OCI-LY3 (cell line): ENCODE data around the gene SH3GL1.
A peak's percentile ranks its signal among the peaks of the same experiment; 100 is the strongest.
"Not testable (repeated sequence)": the region's sequence is repeated elsewhere in the genome, so short reads cannot be mapped to it uniquely, and the experiment has no call there.

ENCODE experiments used
- H2AFZ ChIP-seq: fragments of 200-600, 300-600 bp; shearing (Covaris generic); 2 replicates; pipeline ENCODE4 v1.6.0; 2014; ENCODE audit warnings: antibody characterized with exemption, low read depth, low read length
- H3K27ac ChIP-seq: fragments of 200-600, 300-600 bp; sonication (generic); 2 replicates; pipeline ENCODE4 v1.5.1; 2014; ENCODE audit warnings: mild to moderate bottlenecking, low read length, moderate library complexity, mixed read lengths
- H3K27me3 ChIP-seq: fragments of 200-600, 300-600 bp; sonication (generic); 2 replicates; pipeline ENCODE4 v1.6.1; 2014; ENCODE audit warnings: low read depth, low read length, mixed read lengths
- H3K36me3 ChIP-seq: fragments of 200-600, 300-600 bp; sonication (generic); replicated peaks from 2 replicates; pipeline ENCODE3; 2014; ENCODE audit warnings: low read depth, low read length, mixed read lengths
- H3K4me1 ChIP-seq: fragments of 300-600, 200-600 bp; sonication (generic); 2 replicates; pipeline ENCODE4 v1.6.1; 2014; ENCODE audit warnings: low read length, mixed read lengths
- H3K4me2 ChIP-seq: fragments of 200-600, 300-600 bp; sonication (generic); 2 replicates; pipeline ENCODE4 v1.6.1; 2014; ENCODE audit warnings: low read length, mixed read lengths
- H3K4me3 ChIP-seq: fragments of 300-600, 200-600 bp; sonication (generic); 2 replicates; pipeline ENCODE4 v1.5.1; 2014; ENCODE audit warnings: antibody characterized with exemption, mild to moderate bottlenecking, low read length, moderate library complexity
- H3K79me2 ChIP-seq: fragments of 300-600, 200-600 bp; shearing (Covaris generic); 2 replicates; pipeline ENCODE4 v1.6.1; 2014; ENCODE audit warnings: mild to moderate bottlenecking, low read length, mixed read lengths
- H3K9ac ChIP-seq: fragments of 300-600, 200-600 bp; shearing (Covaris generic); 2 replicates; pipeline ENCODE4 v1.6.0; 2014; ENCODE audit warnings: mild to moderate bottlenecking, low read length, moderate library complexity
- H3K9me3 ChIP-seq: fragments of 200-600, 300-600 bp; shearing (Covaris generic); 2 replicates; pipeline ENCODE4 v1.6.1; 2014; ENCODE audit warnings: low read length, mixed read lengths; ENCODE audit not compliant: insufficient read depth
- H4K20me1 ChIP-seq: fragments of 200-600, 300-600 bp; sonication (generic); 2 replicates; pipeline ENCODE4 v1.6.1; 2016; ENCODE audit warnings: low read length, mixed read lengths; ENCODE audit not compliant: insufficient read depth
- EZH2phosphoT487 ChIP-seq: fragments of 200-600 bp; shearing (Covaris generic); IDR thresholded peaks from 2 replicates; pipeline ENCODE4 v1.6.1; 2018; ENCODE audit warnings: antibody characterized with exemption, mixed run types, low read depth
- TF ChIP-seq, protein P1 (sequence below): fragments of 200-600, 300-600 bp; sonication (generic); IDR thresholded peaks from 2 replicates; pipeline ENCODE4 v1.5.1; 2014; ENCODE audit warnings: antibody characterized with exemption, low read length, low read depth

The SH3GL1 gene

DNA sequence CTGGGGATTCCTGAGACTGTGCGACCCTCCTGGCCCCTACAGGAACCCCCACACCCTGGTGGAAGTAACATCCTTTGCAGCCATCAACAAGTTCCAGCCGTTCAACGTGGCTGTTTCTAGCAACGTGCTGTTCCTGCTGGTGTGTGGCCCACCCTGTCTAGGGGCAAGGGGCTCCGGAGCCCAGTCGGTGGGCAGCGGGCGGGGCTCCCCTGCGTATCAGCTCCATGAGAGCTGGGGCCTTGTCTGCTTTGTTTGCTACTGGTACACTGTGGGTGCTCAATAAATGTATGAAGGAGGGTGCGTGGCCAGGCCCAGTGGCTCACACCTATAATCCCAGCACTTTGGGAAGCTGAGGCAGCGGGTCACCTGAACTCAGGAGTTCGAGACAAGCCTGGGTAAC is 46.1 kb downstream of the SH3GL1 start:
- Histone ChIP-seq H3K36me3 (peaks cover 16% of the 10 kb centered on the region), H3K9me3 (no peaks in the 10 kb centered on the region), H3K79me2 (no peaks in the 10 kb centered on the region), H3K4me3 (no peak overlapping the region), H3K27ac (no peak overlapping the region), H3K27me3 (no peaks in the 10 kb centered on the region), H2AFZ (no peak overlapping the region), H3K4me1 (no peaks in the 10 kb centered on the region), H4K20me1 (no peaks in the 10 kb centered on the region), H3K9ac (no peak overlapping the region), H3K4me2 (no peak overlapping the region)
- TF ChIP-seq EZH2phosphoT487, result no peak
- TF ChIP-seq, protein P1, sequence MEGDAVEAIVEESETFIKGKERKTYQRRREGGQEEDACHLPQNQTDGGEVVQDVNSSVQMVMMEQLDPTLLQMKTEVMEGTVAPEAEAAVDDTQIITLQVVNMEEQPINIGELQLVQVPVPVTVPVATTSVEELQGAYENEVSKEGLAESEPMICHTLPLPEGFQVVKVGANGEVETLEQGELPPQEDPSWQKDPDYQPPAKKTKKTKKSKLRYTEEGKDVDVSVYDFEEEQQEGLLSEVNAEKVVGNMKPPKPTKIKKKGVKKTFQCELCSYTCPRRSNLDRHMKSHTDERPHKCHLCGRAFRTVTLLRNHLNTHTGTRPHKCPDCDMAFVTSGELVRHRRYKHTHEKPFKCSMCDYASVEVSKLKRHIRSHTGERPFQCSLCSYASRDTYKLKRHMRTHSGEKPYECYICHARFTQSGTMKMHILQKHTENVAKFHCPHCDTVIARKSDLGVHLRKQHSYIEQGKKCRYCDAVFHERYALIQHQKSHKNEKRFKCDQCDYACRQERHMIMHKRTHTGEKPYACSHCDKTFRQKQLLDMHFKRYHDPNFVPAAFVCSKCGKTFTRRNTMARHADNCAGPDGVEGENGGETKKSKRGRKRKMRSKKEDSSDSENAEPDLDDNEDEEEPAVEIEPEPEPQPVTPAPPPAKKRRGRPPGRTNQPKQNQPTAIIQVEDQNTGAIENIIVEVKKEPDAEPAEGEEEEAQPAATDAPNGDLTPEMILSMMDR, result no peak

GRCh38 chr19:4352701-4353121 is 47.6 kb downstream of the SH3GL1 start:
- no peak overlapping the region for H3K9ac ChIP-seq
- peaks cover 8% of the 10 kb centered on the region for H3K36me3 ChIP-seq
- no peak overlapping the region for H3K4me2 ChIP-seq
- no peak overlapping the region for H2AFZ ChIP-seq
- H3K27ac ChIP-seq, result no peak overlapping the region
- H3K4me3 ChIP-seq, result no peak overlapping the region
- no peaks in the 10 kb centered on the region for H4K20me1 ChIP-seq
- H3K9me3 ChIP-seq, result no peaks in the 10 kb centered on the region
- TF ChIP-seq, protein P1, result peak; percentile 68
- no peak for TF ChIP-seq EZH2phosphoT487
- no peaks in the 10 kb centered on the region for H3K4me1 ChIP-seq
- no peaks in the 10 kb centered on the region for H3K79me2 ChIP-seq
- H3K27me3 ChIP-seq, result no peaks in the 10 kb centered on the region

DNA sequence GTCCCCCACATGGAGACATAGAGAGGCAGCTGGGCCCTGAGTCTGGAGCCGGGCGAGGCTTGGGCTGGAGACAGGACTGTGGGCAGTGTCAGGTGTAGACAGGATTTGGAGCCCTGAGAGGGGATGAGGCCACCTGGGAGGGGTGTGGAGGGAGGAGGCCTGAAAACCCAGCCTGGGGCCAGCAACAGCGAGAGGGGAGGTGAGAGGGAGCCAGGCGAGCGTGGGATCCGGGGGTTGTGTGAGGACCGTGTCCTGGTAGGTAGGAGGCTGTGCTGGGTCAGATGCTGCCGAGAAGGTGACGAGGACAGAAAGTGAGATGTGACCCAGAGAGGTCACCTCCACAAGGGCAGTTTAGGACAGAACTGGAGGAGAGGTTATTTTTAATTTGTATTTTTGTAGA is 49.6 kb downstream of the SH3GL1 start:
- Histone ChIP-seq H3K4me3 (no peak overlapping the region), H4K20me1 (no peaks in the 10 kb centered on the region), H3K4me1 (no peaks in the 10 kb centered on the region), H3K36me3 (peaks cover 3% of the 10 kb centered on the region), H3K27ac (no peak overlapping the region), H3K4me2 (no peak overlapping the region), H3K9ac (no peak overlapping the region), H2AFZ (no peak overlapping the region), H3K27me3 (no peaks in the 10 kb centered on the region), H3K9me3 (no peaks in the 10 kb centered on the region), H3K79me2 (no peaks in the 10 kb centered on the region)
- TF ChIP-seq, protein P1, result no peak
- TF ChIP-seq EZH2phosphoT487, result no peak

GRCh38 chr19:4350111-4350510 is 50.2 kb downstream of the SH3GL1 start:
- Histone ChIP-seq H3K27ac (no peak overlapping the region), H3K36me3 (peaks cover 3% of the 10 kb centered on the region), H3K9ac (no peak overlapping the region), H3K4me3 (no peak overlapping the region), H2AFZ (no peak overlapping the region), H3K79me2 (no peaks in the 10 kb centered on the region), H4K20me1 (no peaks in the 10 kb centered on the region), H3K27me3 (no peaks in the 10 kb centered on the region), H3K9me3 (no peaks in the 10 kb centered on the region), H3K4me1 (no peaks in the 10 kb centered on the region), H3K4me2 (no peak overlapping the region)
- TF ChIP-seq, protein P1, result no peak
- no peak for TF ChIP-seq EZH2phosphoT487

DNA sequence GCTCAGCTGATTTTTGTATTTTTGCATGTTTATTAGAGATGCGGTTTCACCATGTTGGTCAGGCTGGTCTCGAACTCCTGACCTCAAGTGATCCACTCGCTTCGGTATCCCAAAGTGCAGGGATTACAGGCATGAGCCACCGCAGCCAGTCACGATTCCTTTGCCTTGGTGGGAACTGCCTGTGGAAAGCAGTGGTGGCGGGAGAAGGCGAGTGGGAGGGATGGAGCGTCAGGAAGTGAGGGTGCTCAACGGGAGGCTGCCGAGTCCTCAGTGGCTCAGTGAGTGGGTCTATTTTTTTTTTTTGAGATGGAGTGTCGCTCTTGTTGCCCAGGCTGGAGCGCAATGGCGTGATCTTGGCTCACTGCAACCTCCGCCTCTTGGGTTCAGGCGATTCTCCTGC is 51.1 kb downstream of the SH3GL1 start:
- not testable (repeated sequence) for H3K9ac ChIP-seq, H3K4me3 ChIP-seq, H3K27me3 ChIP-seq, H3K79me2 ChIP-seq, H3K4me1 ChIP-seq, H3K27ac ChIP-seq, H2AFZ ChIP-seq, H4K20me1 ChIP-seq, H3K9me3 ChIP-seq, H3K36me3 ChIP-seq, H3K4me2 ChIP-seq
